ENCODE measurements around the gene FOXA2. TPM values are rescaled to one million over a fixed set of nuclear protein-coding genes. Genes with fewer than 3 reads are reported as not detected.
A peak's percentile ranks its signal among the peaks of the same experiment; 100 is the strongest.

Gene FOXA2
- total RNA-seq, 1 experiment from 2014 or later = 43.6 TPM

DNA sequence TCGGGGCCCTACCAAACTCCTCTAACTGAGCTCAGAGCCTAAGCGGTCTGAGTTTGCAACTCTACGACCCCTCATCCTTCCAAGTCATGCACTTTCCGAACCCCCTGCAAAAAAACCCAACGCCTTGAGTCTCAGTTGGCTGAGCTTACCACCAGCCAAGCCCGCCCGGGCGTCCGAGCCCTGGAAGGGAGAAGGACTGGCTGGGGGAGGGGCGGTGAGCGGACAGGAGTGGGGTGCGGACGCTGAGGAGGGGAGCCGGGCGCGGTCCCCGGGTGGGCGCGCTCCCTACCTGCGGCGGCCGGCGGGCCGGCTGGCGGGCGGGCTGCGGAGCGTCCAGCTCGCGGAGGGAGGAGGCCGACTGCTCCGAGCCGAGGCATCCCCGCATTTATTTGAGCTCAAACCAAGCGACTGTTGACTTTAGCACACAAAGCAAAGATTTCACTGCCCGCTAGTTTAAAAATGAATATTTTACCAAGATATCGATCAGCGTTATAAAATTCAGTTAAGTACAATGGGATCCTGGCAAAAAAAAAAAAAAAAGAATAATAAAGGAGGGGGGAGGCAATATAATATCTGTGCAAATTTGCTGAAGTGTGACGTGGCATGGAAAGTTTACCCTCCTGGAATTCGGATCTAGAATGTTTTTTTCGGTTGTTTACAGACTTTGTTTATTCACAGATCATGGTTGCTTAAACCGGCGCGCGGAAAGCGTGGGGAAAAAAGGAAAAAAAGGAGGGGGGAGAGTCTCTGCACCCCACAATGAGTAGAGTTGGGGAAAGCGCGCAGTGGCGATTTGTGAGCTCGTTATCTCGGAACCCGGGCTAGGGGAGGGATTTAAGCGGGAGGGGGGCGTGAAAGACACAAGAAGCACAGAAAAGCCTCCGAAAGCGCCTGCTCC, 5.9 kb downstream of the FOXA2 start:
- H3K36me3 Mint-ChIP-seq (ENCODE audit: insufficient read depth, unreplicated experiment) = peaks cover 47% of the 10 kb centered on the region
- H3K27ac Mint-ChIP-seq (ENCODE audit: unreplicated experiment) = peak overlapping the region; percentile 90
- no TSS peak for BruUV-seq (replicated peaks)
- Histone ChIP-seq H3K4me1 (peaks cover 30% of the 10 kb centered on the region), H3K27me3 (replicated peaks; ENCODE audit: control insufficient read depth, insufficient read depth, low read length) (no peaks in the 10 kb centered on the region), H3K36me3 (ENCODE audit: control insufficient read depth, insufficient read depth, low read length) (peaks cover 2% of the 10 kb centered on the region), H3K4me3 (ENCODE audit: low read depth, low read length) (peak overlapping the region; percentile 23; the same call in 1 of the 2 replicates), H3K9me3 (no peaks in the 10 kb centered on the region)
- ChIA-PET CTCF (interaction anchor here (0.5 to 0.7 kb wide), 3 partner anchors 67 to 695 kb away, joined by 3 to 4 read pairs (median 3); no protein-coding TSS in a partner anchor), POLR2A (interaction anchor here (0.7 to 1.4 kb wide), 4 partner anchors 54 to 184 kb away, joined by 6 to 14 read pairs (median 10); no protein-coding TSS in a partner anchor)
- no peaks in the 10 kb centered on the region for H3K9me3 Mint-ChIP-seq (ENCODE audit: unreplicated experiment)
- peaks cover 33% of the 10 kb centered on the region for H3K4me1 Mint-ChIP-seq (ENCODE audit: low read depth, unreplicated experiment)
- H3K4me3 Mint-ChIP-seq (ENCODE audit: unreplicated experiment) = peak overlapping the region; percentile 78
- H3K27me3 Mint-ChIP-seq (ENCODE audit: insufficient read depth, unreplicated experiment) = no peaks in the 10 kb centered on the region
- DNase-seq = peak in 1 of 2 experiments; percentile 38
- intact Hi-C loops (cut with micrococcal nuclease; ENCODE audit: unreplicated experiment) = no loop called here
- TF ChIP-seq, protein P1, sequence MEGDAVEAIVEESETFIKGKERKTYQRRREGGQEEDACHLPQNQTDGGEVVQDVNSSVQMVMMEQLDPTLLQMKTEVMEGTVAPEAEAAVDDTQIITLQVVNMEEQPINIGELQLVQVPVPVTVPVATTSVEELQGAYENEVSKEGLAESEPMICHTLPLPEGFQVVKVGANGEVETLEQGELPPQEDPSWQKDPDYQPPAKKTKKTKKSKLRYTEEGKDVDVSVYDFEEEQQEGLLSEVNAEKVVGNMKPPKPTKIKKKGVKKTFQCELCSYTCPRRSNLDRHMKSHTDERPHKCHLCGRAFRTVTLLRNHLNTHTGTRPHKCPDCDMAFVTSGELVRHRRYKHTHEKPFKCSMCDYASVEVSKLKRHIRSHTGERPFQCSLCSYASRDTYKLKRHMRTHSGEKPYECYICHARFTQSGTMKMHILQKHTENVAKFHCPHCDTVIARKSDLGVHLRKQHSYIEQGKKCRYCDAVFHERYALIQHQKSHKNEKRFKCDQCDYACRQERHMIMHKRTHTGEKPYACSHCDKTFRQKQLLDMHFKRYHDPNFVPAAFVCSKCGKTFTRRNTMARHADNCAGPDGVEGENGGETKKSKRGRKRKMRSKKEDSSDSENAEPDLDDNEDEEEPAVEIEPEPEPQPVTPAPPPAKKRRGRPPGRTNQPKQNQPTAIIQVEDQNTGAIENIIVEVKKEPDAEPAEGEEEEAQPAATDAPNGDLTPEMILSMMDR (IDR thresholded peaks at IDR 0.05; ENCODE audit: insufficient read depth in 1 of 2, low read depth in 1 of 2, low read length in 1 of 2, severe bottlenecking in 1 of 2, unreplicated experiment in 1 of 2) = no peak

DNA sequence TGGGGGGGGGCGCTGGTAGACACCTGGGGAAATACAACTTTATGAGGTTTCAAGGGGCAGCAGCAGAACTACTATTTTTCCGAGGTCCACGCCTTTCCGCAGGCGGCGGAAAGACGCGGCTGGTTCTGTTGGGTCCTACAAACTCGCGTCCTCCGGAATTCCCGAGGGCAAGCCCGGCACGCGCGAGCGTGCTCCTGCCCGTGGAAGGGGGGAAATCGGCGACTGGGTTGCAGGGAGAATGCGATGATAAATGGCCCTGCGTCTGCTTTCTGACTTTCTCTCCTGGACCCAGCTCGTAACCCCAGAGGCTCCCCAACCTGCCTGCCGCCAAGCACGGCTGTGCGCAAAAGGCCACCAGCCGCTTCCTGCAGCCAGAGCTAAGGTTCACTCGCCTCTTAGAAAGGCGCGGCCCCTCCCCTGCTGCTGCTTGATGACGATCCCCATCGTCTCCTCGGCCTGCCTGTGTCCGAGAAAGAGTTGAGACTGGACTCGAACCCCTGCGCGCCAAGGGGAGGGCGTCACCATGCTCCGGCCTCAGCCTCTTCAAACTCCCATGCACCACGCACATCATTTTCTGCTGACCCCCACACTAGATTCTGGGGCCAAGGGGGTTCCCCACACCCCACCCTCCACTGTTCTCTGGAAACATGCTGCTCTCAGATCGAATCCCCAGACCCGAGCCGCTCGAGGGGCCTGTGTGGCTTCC, 6.7 kb downstream of the FOXA2 start:
- no peaks in the 10 kb centered on the region for H3K9me3 Mint-ChIP-seq (ENCODE audit: unreplicated experiment)
- intact Hi-C loops (cut with micrococcal nuclease; ENCODE audit: unreplicated experiment) = no loop called here
- DNase-seq = no peak
- H3K27ac Mint-ChIP-seq (ENCODE audit: unreplicated experiment) = peak overlapping the region; percentile 90
- H3K4me1 ChIP-seq = peaks cover 38% of the 10 kb centered on the region
- TF ChIP-seq, protein P1 (IDR thresholded peaks at IDR 0.05; ENCODE audit: insufficient read depth in 1 of 2, low read depth in 1 of 2, low read length in 1 of 2, severe bottlenecking in 1 of 2, unreplicated experiment in 1 of 2) = no peak
- peaks cover 40% of the 10 kb centered on the region for H3K4me1 Mint-ChIP-seq (ENCODE audit: low read depth, unreplicated experiment)
- CTCF ChIA-PET = interaction anchor here (0.5 to 0.7 kb wide), 2 partner anchors 66 to 105 kb away, joined by 3 to 4 read pairs; no protein-coding TSS in a partner anchor
- peaks cover 2% of the 10 kb centered on the region for H3K36me3 ChIP-seq (ENCODE audit: control insufficient read depth, insufficient read depth, low read length)
- H3K27me3 ChIP-seq (replicated peaks; ENCODE audit: control insufficient read depth, insufficient read depth, low read length) = no peaks in the 10 kb centered on the region
- peaks cover 39% of the 10 kb centered on the region for H3K36me3 Mint-ChIP-seq (ENCODE audit: insufficient read depth, unreplicated experiment)
- H3K4me3 Mint-ChIP-seq (ENCODE audit: unreplicated experiment) = peak overlapping the region; percentile 78
- BruUV-seq (replicated peaks) = no TSS peak
- H3K9me3 ChIP-seq = no peaks in the 10 kb centered on the region
- peak overlapping the region; percentile 23; the same call in 1 of the 2 replicates for H3K4me3 ChIP-seq (ENCODE audit: low read depth, low read length)
- POLR2A ChIA-PET = interaction anchor here (0.7 to 1.4 kb wide), 4 partner anchors 54 to 184 kb away, joined by 6 to 14 read pairs (median 10); no protein-coding TSS in a partner anchor
- H3K27me3 Mint-ChIP-seq (ENCODE audit: insufficient read depth, unreplicated experiment) = no peaks in the 10 kb centered on the region

All from Caco-2 (cell line).